ENCODE results near the gene UST. TPM values are rescaled to one million over a fixed set of nuclear protein-coding genes. Genes with fewer than 3 reads are reported as not detected.

The UST gene
- total RNA-seq, 1 donor from 2014 or later, result 9.7 TPM

DNA sequence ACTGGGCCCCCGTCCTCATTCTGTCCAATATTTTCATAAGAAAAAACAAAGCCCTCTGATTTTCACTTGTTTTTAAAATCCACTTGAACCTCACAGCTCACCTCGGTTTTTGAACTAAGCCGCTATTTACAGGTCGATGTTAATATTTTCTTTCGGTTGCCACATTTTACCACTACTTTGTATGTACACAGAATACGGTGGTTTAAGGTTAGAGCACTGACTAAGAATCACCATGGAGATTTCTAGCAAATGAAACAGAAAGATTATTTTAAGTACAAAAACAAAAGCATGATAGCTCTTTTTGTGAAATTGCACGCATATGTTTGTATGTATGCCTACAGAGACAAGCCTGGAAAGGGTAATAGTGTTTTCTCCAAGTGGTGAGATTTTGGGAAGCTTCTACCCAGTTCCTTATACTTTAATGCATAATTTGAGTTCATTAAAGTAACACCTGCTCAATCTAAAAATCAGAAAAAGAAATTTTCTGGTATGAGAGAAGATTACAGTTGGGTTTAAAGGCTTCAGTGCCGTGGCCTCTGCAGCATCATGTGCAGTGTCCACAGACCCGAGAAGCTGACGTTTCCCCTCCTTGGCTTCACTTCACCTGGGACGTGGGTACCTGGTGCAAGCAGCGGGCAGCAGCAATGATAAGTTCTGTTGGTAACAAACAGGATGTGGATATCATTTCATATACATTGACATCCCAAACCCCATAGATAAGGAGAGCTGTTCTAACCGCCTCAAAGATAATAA lies 144.0 kb downstream of the UST start:
- H3K27ac Mint-ChIP-seq, result no peak overlapping the region
- DNase-seq (ENCODE audit: extremely low spot score, unreplicated experiment), result no peak
- H3K9me3 Mint-ChIP-seq, result no peaks in the 10 kb centered on the region
- no peak overlapping the region for H3K4me3 Mint-ChIP-seq
- H3K36me3 Mint-ChIP-seq, result peaks cover 5% of the 10 kb centered on the region
- TF ChIP-seq, protein P1, sequence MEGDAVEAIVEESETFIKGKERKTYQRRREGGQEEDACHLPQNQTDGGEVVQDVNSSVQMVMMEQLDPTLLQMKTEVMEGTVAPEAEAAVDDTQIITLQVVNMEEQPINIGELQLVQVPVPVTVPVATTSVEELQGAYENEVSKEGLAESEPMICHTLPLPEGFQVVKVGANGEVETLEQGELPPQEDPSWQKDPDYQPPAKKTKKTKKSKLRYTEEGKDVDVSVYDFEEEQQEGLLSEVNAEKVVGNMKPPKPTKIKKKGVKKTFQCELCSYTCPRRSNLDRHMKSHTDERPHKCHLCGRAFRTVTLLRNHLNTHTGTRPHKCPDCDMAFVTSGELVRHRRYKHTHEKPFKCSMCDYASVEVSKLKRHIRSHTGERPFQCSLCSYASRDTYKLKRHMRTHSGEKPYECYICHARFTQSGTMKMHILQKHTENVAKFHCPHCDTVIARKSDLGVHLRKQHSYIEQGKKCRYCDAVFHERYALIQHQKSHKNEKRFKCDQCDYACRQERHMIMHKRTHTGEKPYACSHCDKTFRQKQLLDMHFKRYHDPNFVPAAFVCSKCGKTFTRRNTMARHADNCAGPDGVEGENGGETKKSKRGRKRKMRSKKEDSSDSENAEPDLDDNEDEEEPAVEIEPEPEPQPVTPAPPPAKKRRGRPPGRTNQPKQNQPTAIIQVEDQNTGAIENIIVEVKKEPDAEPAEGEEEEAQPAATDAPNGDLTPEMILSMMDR (conservative IDR thresholded peaks at IDR 0.05), result no peak
- no peaks in the 10 kb centered on the region for H3K27me3 Mint-ChIP-seq
- peaks cover 14% of the 10 kb centered on the region for H3K4me1 Mint-ChIP-seq (ENCODE audit: unreplicated experiment)

DNA sequence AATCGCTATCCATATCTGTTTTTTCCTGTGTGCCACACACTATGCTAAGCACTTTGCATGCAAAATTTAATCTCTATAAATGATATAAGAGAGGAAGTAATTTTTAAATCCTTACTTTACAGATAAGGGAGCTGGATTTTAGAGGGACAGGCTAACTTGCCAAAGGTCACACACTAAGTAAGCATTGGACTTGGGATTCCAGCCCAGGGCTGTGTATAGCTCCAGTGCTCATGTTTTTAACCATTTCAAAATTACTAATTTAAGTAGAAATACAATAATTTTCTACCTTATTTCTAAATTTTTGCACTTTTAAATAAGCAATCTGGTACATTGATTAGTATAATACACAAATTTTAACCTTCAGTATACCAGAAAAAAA lies 144.6 kb downstream of the UST start:
- no peaks in the 10 kb centered on the region for H3K9me3 Mint-ChIP-seq
- no peak overlapping the region for H3K27ac Mint-ChIP-seq
- H3K4me3 Mint-ChIP-seq, result no peak overlapping the region
- DNase-seq (ENCODE audit: extremely low spot score, unreplicated experiment), result no peak
- TF ChIP-seq, protein P1 (conservative IDR thresholded peaks at IDR 0.05), result no peak
- H3K36me3 Mint-ChIP-seq, result peaks cover 5% of the 10 kb centered on the region
- no peaks in the 10 kb centered on the region for H3K27me3 Mint-ChIP-seq
- peaks cover 14% of the 10 kb centered on the region for H3K4me1 Mint-ChIP-seq (ENCODE audit: unreplicated experiment)

DNA sequence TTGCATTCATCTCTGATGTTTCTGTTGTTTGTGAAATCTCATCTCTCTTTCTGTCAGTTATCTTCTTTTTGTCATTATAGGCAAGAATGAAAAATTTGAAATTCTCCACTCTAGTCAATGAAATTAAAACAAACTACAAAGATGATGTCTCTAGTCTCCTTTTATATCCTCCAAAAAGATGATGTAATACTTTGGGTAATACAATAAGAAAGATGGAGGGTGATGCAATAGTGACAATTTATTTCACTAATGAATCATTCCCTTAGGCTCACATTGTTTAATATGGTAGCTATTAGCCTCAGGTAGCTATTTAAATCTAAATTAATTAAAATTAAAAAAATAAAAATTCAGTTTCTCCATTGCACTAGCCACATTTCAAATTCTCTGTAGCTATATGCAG lies 145.4 kb downstream of the UST start:
- Mint-ChIP-seq H3K4me3 (no peak overlapping the region), H3K9me3 (no peaks in the 10 kb centered on the region), H3K36me3 (peaks cover 5% of the 10 kb centered on the region), H3K27me3 (no peaks in the 10 kb centered on the region), H3K27ac (no peak overlapping the region), H3K4me1 (ENCODE audit: unreplicated experiment) (peaks cover 10% of the 10 kb centered on the region)
- TF ChIP-seq, protein P1 (conservative IDR thresholded peaks at IDR 0.05), result no peak
- no peak for DNase-seq (ENCODE audit: extremely low spot score, unreplicated experiment)

DNA sequence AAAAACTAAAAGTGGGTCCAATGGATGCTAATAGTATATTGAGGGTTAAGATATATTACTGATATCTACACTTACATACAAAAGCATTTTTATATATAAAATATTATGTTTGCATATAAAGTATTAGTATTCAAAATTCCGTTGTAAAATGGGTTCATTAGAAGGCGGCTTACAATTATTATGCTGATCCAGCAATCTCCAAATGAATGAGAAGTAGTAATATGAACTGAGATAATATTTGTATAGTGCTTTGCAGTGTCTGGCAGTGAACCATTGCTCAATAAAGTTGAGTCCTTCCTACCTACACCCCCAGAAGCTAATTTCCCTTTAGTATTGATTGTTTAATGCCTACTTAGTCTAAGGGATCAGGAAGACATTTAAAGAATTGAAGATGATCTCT lies 146.2 kb downstream of the UST start:
- peaks cover 5% of the 10 kb centered on the region for H3K4me1 Mint-ChIP-seq (ENCODE audit: unreplicated experiment)
- TF ChIP-seq, protein P1 (conservative IDR thresholded peaks at IDR 0.05), result no peak
- H3K36me3 Mint-ChIP-seq, result peaks cover 2% of the 10 kb centered on the region
- H3K27ac Mint-ChIP-seq, result no peak overlapping the region
- H3K27me3 Mint-ChIP-seq, result no peaks in the 10 kb centered on the region
- no peak for DNase-seq (ENCODE audit: extremely low spot score, unreplicated experiment)
- H3K9me3 Mint-ChIP-seq, result no peaks in the 10 kb centered on the region
- no peak overlapping the region for H3K4me3 Mint-ChIP-seq

DNA sequence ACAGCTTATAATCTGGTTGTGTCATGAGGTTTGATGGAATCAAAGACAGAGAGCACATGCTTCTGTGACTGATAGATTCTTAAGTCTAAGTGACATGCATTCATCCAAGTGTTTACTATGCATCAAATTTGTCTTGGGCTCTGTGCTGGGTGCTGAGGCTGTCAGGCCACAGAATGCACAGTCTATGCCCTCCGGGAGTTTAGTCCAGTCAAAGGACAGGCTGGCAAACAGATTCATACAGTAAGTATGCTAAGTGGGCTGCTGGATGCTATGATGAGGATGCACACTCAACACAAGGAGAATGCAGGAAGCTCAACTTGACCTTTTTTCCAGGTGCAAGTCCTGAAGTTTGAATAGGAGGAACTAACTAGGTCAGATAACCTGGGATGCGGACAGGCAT lies 146.7 kb downstream of the UST start:
- Mint-ChIP-seq H3K27ac (no peak overlapping the region), H3K27me3 (no peaks in the 10 kb centered on the region), H3K4me3 (no peak overlapping the region), H3K36me3 (no peaks in the 10 kb centered on the region), H3K9me3 (no peaks in the 10 kb centered on the region), H3K4me1 (ENCODE audit: unreplicated experiment) (peaks cover 7% of the 10 kb centered on the region)
- no peak for DNase-seq (ENCODE audit: extremely low spot score, unreplicated experiment)
- TF ChIP-seq, protein P1 (conservative IDR thresholded peaks at IDR 0.05), result no peak
